Tongue (tissue), 2 donors: ENCODE data around the gene MALAT1. TPM values are rescaled to one million over a fixed set of nuclear protein-coding genes. Genes with fewer than 3 reads are reported as not detected.

Experiments used
- small RNA-seq: library from RNA; depleted of rRNA; stranded (forward); fragments of <200 nt; gene quantifications from one replicate; pipeline ENCODE3, GENCODE V24; 2014; ENCODE audit warnings: low replicate concordance
- total RNA-seq: library from RNA; depleted of rRNA; stranded (reverse); fragments of >200 nt; gene quantifications from one replicate; pipeline ENCODE4 v1.2.3, GENCODE V29; 2014

The MALAT1 gene
- total RNA-seq, 1 donor from 2014 or later, result 27,133 TPM

Small RNA genes lying within 50 kb of the gene (small RNA-seq; reads per million reads assigned to genes)
- not detected for gene RF01684

Other genes with a start within 250 kb of the MALAT1 start
- gene POLA2, start 237.1 kb upstream of the MALAT1 start, total RNA-seq, result 10.3 TPM
- gene CDC42EP2, start 184.2 kb upstream of the MALAT1 start, total RNA-seq, result 14.2 TPM
- 41.4 TPM for gene DPF2, start 165.2 kb upstream of the MALAT1 start, total RNA-seq
- not detected for gene TIGD3, start 144.3 kb upstream of the MALAT1 start, total RNA-seq
- 4.8 TPM for gene SLC25A45, start 116.4 kb upstream of the MALAT1 start, total RNA-seq
- gene FRMD8, start 112.4 kb upstream of the MALAT1 start, total RNA-seq, result 63.4 TPM
- gene NEAT1, start 76.2 kb upstream of the MALAT1 start, total RNA-seq, result 196 TPM
- gene SCYL1, start 26.0 kb downstream of the MALAT1 start, total RNA-seq, result 33.8 TPM
- 116 TPM for gene LTBP3, start 59.3 kb downstream of the MALAT1 start, total RNA-seq
- gene ZNRD2, start 71.4 kb downstream of the MALAT1 start, total RNA-seq, result 26.6 TPM
- gene FAM89B, start 73.5 kb downstream of the MALAT1 start, total RNA-seq, result 30.4 TPM
- 284 TPM for gene EHBP1L1, start 77.0 kb downstream of the MALAT1 start, total RNA-seq
- 4.2 TPM for gene KCNK7, start 96.8 kb downstream of the MALAT1 start, total RNA-seq
- gene MAP3K11, start 115.2 kb downstream of the MALAT1 start, total RNA-seq, result 46.9 TPM
- gene PCNX3, start 116.7 kb downstream of the MALAT1 start, total RNA-seq, result 15.8 TPM
- gene SIPA1, start 139.1 kb downstream of the MALAT1 start, total RNA-seq, result 23.5 TPM
- gene RELA, start 163.9 kb downstream of the MALAT1 start, total RNA-seq, result 18.8 TPM
- 39.5 TPM for gene KAT5, start 213.2 kb downstream of the MALAT1 start, total RNA-seq
- gene RNASEH2C, start 221.8 kb downstream of the MALAT1 start, total RNA-seq, result 20.2 TPM